Small intestine (tissue), 7 donors: Measurements from ENCODE around the gene TP73. TPM values are rescaled to one million over a fixed set of nuclear protein-coding genes. Genes with fewer than 3 reads are reported as not detected.
A peak's percentile ranks its signal among the peaks of the same experiment; 100 is the strongest.

ENCODE experiments used
- DNase-seq, 2 donors: peaks; one replicate each; pipeline versions ENCODE4 v3.0.0 to v3.0.0-alpha.2; 2013
- FAIRE-seq: peaks from 2 replicates; lab custom pipeline; 2012; peaks lifted over from hg19 to GRCh38; lab: Jason Lieb, UNC
- H3K27ac ChIP-seq, 3 donors: one replicate each; pipeline ENCODE4 v1.5.1; 2013; ENCODE audit warnings: low read length in 2 of 3, mild to moderate bottlenecking in 2 of 3, control low read depth in 1 of 3, inconsistent platforms in 1 of 3, low read depth in 1 of 3, moderate library complexity in 1 of 3
- H3K27me3 ChIP-seq, 3 donors: one replicate each; pipeline ENCODE4 v1.6.1; 2013; ENCODE audit warnings: low read length in 3 of 3, inconsistent platforms in 1 of 3; ENCODE audit not compliant: control insufficient read depth in 3 of 3, insufficient read depth in 3 of 3
- H3K36me3 ChIP-seq, 3 donors: one replicate each; pipeline ENCODE4 v1.6.1; 2013; ENCODE audit warnings: low read length in 3 of 3, inconsistent platforms in 1 of 3, low read depth in 1 of 3, mild to moderate bottlenecking in 1 of 3, moderate library complexity in 1 of 3; ENCODE audit not compliant: control insufficient read depth in 3 of 3, insufficient read depth in 2 of 3
- H3K4me1 ChIP-seq, 3 donors: one replicate each; pipeline ENCODE4 v1.6.1; 2013; ENCODE audit warnings: low read length in 2 of 3, inconsistent platforms in 1 of 3, low read depth in 1 of 3, mild to moderate bottlenecking in 1 of 3, moderate library complexity in 1 of 3; ENCODE audit not compliant: control insufficient read depth in 3 of 3, insufficient read depth in 2 of 3
- H3K4me3 ChIP-seq, 3 donors: one replicate each; pipeline ENCODE4 v1.5.1; 2013; ENCODE audit warnings: low read length in 3 of 3, control low read depth in 1 of 3, inconsistent platforms in 1 of 3, low read depth in 1 of 3, mild to moderate bottlenecking in 1 of 3, moderate library complexity in 1 of 3
- H3K9me3 ChIP-seq, 2 donors: one replicate each; pipeline ENCODE4 v1.6.1; 2013; ENCODE audit warnings: low read depth in 1 of 2, low read length in 1 of 2; ENCODE audit not compliant: control insufficient read depth in 2 of 2, insufficient read depth in 1 of 2
- WGBS, 3 donors: extraction: QIAGEN DNeasy Blood & Tissue Kit; methylation state at CpG; one replicate each; pipeline ENCODE4 v1.1.7; 2013; 5-methylcytosine and 5-hydroxymethylcytosine counted together
- polyA plus RNA-seq, 4 donors: library from polyadenylated mRNA; stranded (reverse) in 3 of 4; unstranded in 1 of 4; fragments of 200-250 nt in 3 of 4; fragments of 120-200 nt in 1 of 4; gene quantifications; one replicate each; pipeline versions ENCODE4 v1.2.1 to v1.2.3, GENCODE V29; 2013
- donor health status: healthy with polysubstance abuse.
- donor health status: control.
- donor health status: control.
- donor health status: Bipolar disorder and iron deficiency.
- donor health status: healthy.

Gene TP73
- polyA plus RNA-seq, 4 donors = 0.15 to 0.59 TPM; not detected in 2

- peaks cover 0 to 21% (median 2%) of the 10 kb centered on the region in 3 donors for H3K27me3 ChIP-seq
- DNase-seq (no peak), FAIRE-seq (no peak)
- no peak overlapping the region for H3K4me3 ChIP-seq
- no peaks in the 10 kb centered on the region for H3K9me3 ChIP-seq
- H3K4me1 ChIP-seq = no peaks in the 10 kb centered on the region
- 75 to 91% (median 83%) methylated on average over 21 to 22 of the region's 22 CpGs for WGBS, 3 donors
- H3K27ac ChIP-seq = no peak overlapping the region
- H3K36me3 ChIP-seq = no peaks in the 10 kb centered on the region
Observed at GRCh38 chr1:3697104-3697503, 44.8 kb downstream of the TP73 start.

- Histone ChIP-seq H3K27ac (no peak overlapping the region), H3K27me3 (peaks cover 0 to 21% (median 2%) of the 10 kb centered on the region in 3 donors), H3K4me3 (no peak overlapping the region), H3K9me3 (no peaks in the 10 kb centered on the region), H3K4me1 (no peaks in the 10 kb centered on the region), H3K36me3 (no peaks in the 10 kb centered on the region)
- FAIRE-seq (no peak), DNase-seq (peak; percentile 13 to 26)
- WGBS, 3 donors = 28 to 62% (median 40%) methylated on average over 12 of the region's 12 CpGs
Observed at GRCh38 chr1:3697810-3698209, 45.5 kb downstream of the TP73 start.

GRCh38 chr1:3698660-3699408, 46.5 kb downstream of the TP73 start:
- 79 to 87% (median 81%) methylated on average over 27 to 29 of the region's 29 CpGs for WGBS, 3 donors
- Histone ChIP-seq H3K36me3 (no peaks in the 10 kb centered on the region), H3K27ac (no peak overlapping the region), H3K9me3 (no peaks in the 10 kb centered on the region), H3K4me1 (no peaks in the 10 kb centered on the region), H3K4me3 (no peak overlapping the region), H3K27me3 (peaks cover 0 to 21% (median 2%) of the 10 kb centered on the region in 3 donors)
- FAIRE-seq (no peak), DNase-seq (no peak)

GRCh38 chr1:3699596-3699995, 47.3 kb downstream of the TP73 start:
- Histone ChIP-seq H3K4me3 (no peak overlapping the region), H3K4me1 (no peaks in the 10 kb centered on the region), H3K27me3 (peaks cover 0 to 21% (median 2%) of the 10 kb centered on the region in 3 donors), H3K9me3 (no peaks in the 10 kb centered on the region), H3K36me3 (no peaks in the 10 kb centered on the region), H3K27ac (no peak overlapping the region)
- FAIRE-seq (no peak), DNase-seq (no peak)
- 41 to 56% (median 53%) methylated on average over 15 to 18 of the region's 18 CpGs for WGBS, 3 donors

DNA sequence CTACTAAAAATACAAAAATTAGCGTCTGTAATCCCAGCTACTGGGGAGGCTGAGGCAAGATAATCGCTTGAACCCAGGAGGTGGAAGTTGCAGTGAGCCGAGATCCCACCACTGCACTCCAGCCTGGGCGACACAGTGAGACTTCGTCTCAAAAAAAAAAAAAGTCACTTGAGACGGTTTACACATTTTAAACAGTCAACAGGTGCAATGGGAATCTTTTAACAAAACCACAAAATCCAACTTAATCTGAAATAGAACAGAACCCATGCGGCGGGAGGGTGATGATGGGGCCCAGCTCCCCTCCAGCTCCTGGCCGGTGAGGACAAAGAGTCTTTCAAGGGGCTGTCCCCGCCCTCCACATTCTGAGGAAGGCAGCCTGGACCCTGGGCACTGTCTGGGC, 48.3 kb downstream of the TP73 start:
- H3K27me3 ChIP-seq = peaks cover 0 to 19% (median 0%) of the 10 kb centered on the region in 3 donors
- WGBS, 3 donors = 73 to 78% (median 78%) methylated on average over 10 of the region's 10 CpGs
- no peaks in the 10 kb centered on the region for H3K9me3 ChIP-seq

GRCh38 chr1:3702528-3702927, 50.2 kb downstream of the TP73 start:
- no peaks in the 10 kb centered on the region for H3K4me1 ChIP-seq
- WGBS, 3 donors = 24 to 65% (median 55%) methylated on average over 11 to 19 of the region's 19 CpGs
- H3K4me3 ChIP-seq = no peak overlapping the region
- no peaks in the 10 kb centered on the region for H3K9me3 ChIP-seq
- H3K27ac ChIP-seq = no peak overlapping the region
- H3K36me3 ChIP-seq = no peaks in the 10 kb centered on the region
- peaks cover 0 to 19% (median 0%) of the 10 kb centered on the region in 3 donors for H3K27me3 ChIP-seq
- DNase-seq (no peak), FAIRE-seq (no peak)

More for the DNA sequence above, 48.3 kb downstream of the TP73 start:
- H3K27ac ChIP-seq = no peak overlapping the region
- FAIRE-seq (no peak), DNase-seq (no peak)
- H3K36me3 ChIP-seq = no peaks in the 10 kb centered on the region
- no peak overlapping the region for H3K4me3 ChIP-seq
- no peaks in the 10 kb centered on the region for H3K4me1 ChIP-seq

- Histone ChIP-seq H3K27me3 (peaks cover 0 to 20% (median 3%) of the 10 kb centered on the region in 3 donors), H3K4me3 (no peak overlapping the region), H3K4me1 (no peaks in the 10 kb centered on the region), H3K27ac (no peak overlapping the region), H3K9me3 (no peaks in the 10 kb centered on the region), H3K36me3 (no peaks in the 10 kb centered on the region)
- DNase-seq = no peak
- WGBS, 3 donors = 58 to 63% (median 62%) methylated on average over 19 to 21 of the region's 21 CpGs
- no peak for FAIRE-seq
Observed at GRCh38 chr1:3702990-3703728, 50.8 kb downstream of the TP73 start.

- Histone ChIP-seq H3K4me1 (no peaks in the 10 kb centered on the region), H3K36me3 (no peaks in the 10 kb centered on the region), H3K27ac (no peak overlapping the region), H3K4me3 (no peak overlapping the region), H3K9me3 (no peaks in the 10 kb centered on the region), H3K27me3 (peaks cover 0 to 26% (median 7%) of the 10 kb centered on the region in 3 donors)
- WGBS, 3 donors = 62 to 67% (median 62%) methylated on average over 27 to 28 of the region's 28 CpGs
- FAIRE-seq = no peak
- DNase-seq = no peak
Observed at GRCh38 chr1:3703786-3704371, 51.6 kb downstream of the TP73 start.
